ENCODE results near the gene SLC18A3.

Gene SLC18A3

GRCh38 chr10:49645417-49645816 is 35.3 kb downstream of the SLC18A3 start:
- no peaks in the 10 kb centered on the region for H3K36me3 ChIP-seq (ENCODE audit: control insufficient read depth, insufficient read depth, low read length)
- TF ChIP-seq, protein P1, sequence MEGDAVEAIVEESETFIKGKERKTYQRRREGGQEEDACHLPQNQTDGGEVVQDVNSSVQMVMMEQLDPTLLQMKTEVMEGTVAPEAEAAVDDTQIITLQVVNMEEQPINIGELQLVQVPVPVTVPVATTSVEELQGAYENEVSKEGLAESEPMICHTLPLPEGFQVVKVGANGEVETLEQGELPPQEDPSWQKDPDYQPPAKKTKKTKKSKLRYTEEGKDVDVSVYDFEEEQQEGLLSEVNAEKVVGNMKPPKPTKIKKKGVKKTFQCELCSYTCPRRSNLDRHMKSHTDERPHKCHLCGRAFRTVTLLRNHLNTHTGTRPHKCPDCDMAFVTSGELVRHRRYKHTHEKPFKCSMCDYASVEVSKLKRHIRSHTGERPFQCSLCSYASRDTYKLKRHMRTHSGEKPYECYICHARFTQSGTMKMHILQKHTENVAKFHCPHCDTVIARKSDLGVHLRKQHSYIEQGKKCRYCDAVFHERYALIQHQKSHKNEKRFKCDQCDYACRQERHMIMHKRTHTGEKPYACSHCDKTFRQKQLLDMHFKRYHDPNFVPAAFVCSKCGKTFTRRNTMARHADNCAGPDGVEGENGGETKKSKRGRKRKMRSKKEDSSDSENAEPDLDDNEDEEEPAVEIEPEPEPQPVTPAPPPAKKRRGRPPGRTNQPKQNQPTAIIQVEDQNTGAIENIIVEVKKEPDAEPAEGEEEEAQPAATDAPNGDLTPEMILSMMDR (IDR thresholded peaks at IDR 0.05; ENCODE audit: insufficient read depth, low read length, poor library complexity, severe bottlenecking) = no peak
- no peak overlapping the region for H3K4me3 ChIP-seq (replicated peaks; ENCODE audit: low read depth, low read length)
- no peaks in the 10 kb centered on the region; the same call in none of the 2 replicates for H3K27me3 ChIP-seq (replicated peaks; ENCODE audit: control insufficient read depth, insufficient read depth, low read length)
- DNase-seq (ENCODE audit: extremely low read depth, insufficient read length) = no peak

DNA sequence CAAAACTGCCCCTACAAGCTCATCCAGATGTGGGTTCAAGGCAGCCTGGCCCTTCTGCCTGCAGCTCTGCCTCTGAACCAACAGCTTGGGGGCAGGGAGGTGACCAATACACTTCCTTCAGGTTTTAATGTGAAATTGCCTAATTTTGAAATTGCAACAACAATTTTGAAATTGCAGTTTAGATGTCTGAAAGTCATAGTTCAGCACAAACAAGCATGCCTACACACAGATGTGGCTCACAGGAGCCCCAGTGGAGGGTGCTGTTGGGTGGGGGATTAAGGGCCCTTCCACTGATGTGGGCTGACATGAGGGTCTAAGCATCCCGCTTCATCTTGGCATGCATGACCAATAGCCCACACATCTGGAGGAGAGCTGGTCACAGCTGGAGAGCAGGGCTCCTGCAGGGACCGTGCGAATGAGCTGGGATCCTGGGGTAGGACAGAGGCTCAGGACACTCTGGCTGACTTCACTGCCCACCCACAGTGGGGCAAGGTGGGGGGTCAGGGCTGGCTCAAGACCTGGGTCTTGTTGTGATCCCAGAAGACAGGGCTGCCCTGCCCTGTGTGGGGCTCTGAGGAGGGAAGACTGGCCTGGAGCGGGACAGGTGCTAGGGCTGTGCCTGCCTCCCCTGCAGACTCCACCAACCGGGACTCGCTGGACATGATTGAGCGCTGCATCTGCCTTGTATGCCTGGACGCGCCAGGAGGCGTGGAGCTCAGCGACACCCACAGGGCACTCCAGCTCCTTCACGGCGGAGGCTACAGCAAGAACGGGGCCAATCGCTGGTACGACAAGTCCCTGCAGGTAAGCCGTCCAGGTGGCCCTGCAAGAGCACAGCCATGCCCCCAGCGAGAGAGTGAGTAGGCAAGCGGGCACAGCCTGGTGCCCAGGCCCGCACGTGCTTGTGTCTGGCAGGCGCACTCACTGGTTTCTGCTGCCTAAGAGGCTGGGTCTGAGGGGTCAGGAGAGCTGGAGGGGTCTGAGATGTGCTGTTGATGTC is 36.1 kb downstream of the SLC18A3 start:
- H3K4me3 ChIP-seq (replicated peaks; ENCODE audit: low read depth, low read length) = no peak overlapping the region
- no peak for DNase-seq (ENCODE audit: extremely low read depth, insufficient read length)
- no peaks in the 10 kb centered on the region; the same call in none of the 2 replicates for H3K27me3 ChIP-seq (replicated peaks; ENCODE audit: control insufficient read depth, insufficient read depth, low read length)
- TF ChIP-seq, protein P1 (IDR thresholded peaks at IDR 0.05; ENCODE audit: insufficient read depth, low read length, poor library complexity, severe bottlenecking) = no peak
- H3K36me3 ChIP-seq (ENCODE audit: control insufficient read depth, insufficient read depth, low read length) = no peaks in the 10 kb centered on the region

- no peak for DNase-seq (ENCODE audit: extremely low read depth, insufficient read length)
- Histone ChIP-seq H3K27me3 (replicated peaks; ENCODE audit: control insufficient read depth, insufficient read depth, low read length) (peaks cover 1% of the 10 kb centered on the region), H3K36me3 (ENCODE audit: control insufficient read depth, insufficient read depth, low read length) (no peaks in the 10 kb centered on the region), H3K4me3 (replicated peaks; ENCODE audit: low read depth, low read length) (no peak overlapping the region)
- TF ChIP-seq, protein P1 (IDR thresholded peaks at IDR 0.05; ENCODE audit: insufficient read depth, low read length, poor library complexity, severe bottlenecking) = no peak
Observed at GRCh38 chr10:49647554-49647953, 37.4 kb downstream of the SLC18A3 start.

DNA sequence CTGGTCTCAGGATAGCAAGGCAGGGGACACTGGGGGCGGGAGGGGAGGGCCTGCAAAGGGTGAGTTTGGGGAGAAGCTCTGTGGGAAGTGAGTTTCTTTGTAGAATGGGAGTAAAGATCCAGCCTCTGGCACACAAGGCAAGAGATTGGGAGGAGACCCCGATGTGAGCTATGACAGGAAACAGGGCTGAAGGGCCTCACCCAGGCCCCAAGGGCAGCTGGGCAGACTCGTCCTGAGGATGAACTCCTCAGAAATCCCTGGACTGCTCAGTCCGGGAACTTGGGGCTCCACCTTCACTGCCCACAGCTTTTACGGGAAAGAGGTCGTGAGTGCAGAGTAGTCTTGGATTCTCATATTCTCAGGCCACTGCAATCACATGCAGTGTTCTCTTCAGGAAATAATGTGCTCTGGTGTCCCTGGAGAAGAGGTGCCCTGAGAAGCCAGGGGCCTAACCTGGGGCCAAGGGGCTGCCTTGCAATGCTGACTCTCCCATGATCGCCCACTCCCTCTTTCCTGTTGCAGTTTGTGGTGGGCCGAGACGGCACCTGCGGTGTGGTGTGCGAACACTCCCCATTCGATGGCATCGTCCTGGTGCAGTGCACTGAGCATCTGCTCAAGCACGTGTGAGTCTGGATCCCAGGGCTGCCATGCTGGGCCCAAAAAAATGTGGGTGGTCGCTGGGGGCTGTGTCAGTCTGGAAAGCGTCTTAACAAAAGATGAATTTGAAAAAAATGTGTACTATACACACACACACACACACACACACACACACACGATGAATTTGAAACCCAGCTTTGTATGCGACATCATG is 38.1 kb downstream of the SLC18A3 start:
- H3K27me3 ChIP-seq (replicated peaks; ENCODE audit: control insufficient read depth, insufficient read depth, low read length) = peaks cover 1% of the 10 kb centered on the region; the same call in 1 of the 2 replicates
- H3K4me3 ChIP-seq (replicated peaks; ENCODE audit: low read depth, low read length) = no peak overlapping the region
- H3K36me3 ChIP-seq (ENCODE audit: control insufficient read depth, insufficient read depth, low read length) = no peaks in the 10 kb centered on the region
- TF ChIP-seq, protein P1 (IDR thresholded peaks at IDR 0.05; ENCODE audit: insufficient read depth, low read length, poor library complexity, severe bottlenecking) = no peak
- DNase-seq (ENCODE audit: extremely low read depth, insufficient read length) = no peak

- Histone ChIP-seq H3K27me3 (replicated peaks; ENCODE audit: control insufficient read depth, insufficient read depth, low read length) (peaks cover 1% of the 10 kb centered on the region; the same call in 1 of the 2 replicates), H3K4me3 (replicated peaks; ENCODE audit: low read depth, low read length) (no peak overlapping the region), H3K36me3 (ENCODE audit: control insufficient read depth, insufficient read depth, low read length) (no peaks in the 10 kb centered on the region)
- DNase-seq (ENCODE audit: extremely low read depth, insufficient read length) = peak; percentile 35
- TF ChIP-seq, protein P1 (IDR thresholded peaks at IDR 0.05; ENCODE audit: insufficient read depth, low read length, poor library complexity, severe bottlenecking) = no peak
Observed at GRCh38 chr10:49649294-49649693, 39.2 kb downstream of the SLC18A3 start.

All from GM06990 (cell line).